CD14-positive monocyte (primary cell): ENCODE data around the gene SERTM1. TPM values are rescaled to one million over a fixed set of nuclear protein-coding genes. Genes with fewer than 3 reads are reported as not detected.

Experiments used
- DNase-seq, 3 donors: peaks; one replicate each; pipeline ENCODE4 v3.0.0-alpha.2; 2011 to 2022
- H2AFZ ChIP-seq: 2 replicates; pipeline ENCODE4 v1.6.0; 2012; ENCODE audit warnings: mild to moderate bottlenecking, low read depth, low read length, inconsistent platforms; ENCODE audit not compliant: insufficient read depth, poor library complexity, severe bottlenecking
- H3K27ac ChIP-seq, 2 donors: 1 replicate in 1 of 2; 2 replicates in 1 of 2; pipeline ENCODE4 v1.5.1; 2012 to 2013; ENCODE audit warnings: low read length in 2 of 2, control low read depth in 1 of 2, inconsistent platforms in 1 of 2, low read depth in 1 of 2, mild to moderate bottlenecking in 1 of 2
- H3K27me3 ChIP-seq, 2 donors: one replicate each; pipeline versions ENCODE4 v1.6.0 to v1.6.1; 2011 to 2013; ENCODE audit warnings: low read length in 2 of 2; ENCODE audit not compliant: control insufficient read depth in 2 of 2, insufficient read depth in 2 of 2
- H3K36me3 ChIP-seq, 2 donors: replicated peaks in 1 of 2; 1 replicate in 1 of 2; 2 replicates in 1 of 2; pipeline versions ENCODE4 v1.5.1 to v1.6.1; 2012 to 2013; ENCODE audit warnings: low read length in 2 of 2, control low read depth in 1 of 2, inconsistent platforms in 1 of 2, mild to moderate bottlenecking in 1 of 2; ENCODE audit not compliant: insufficient read depth in 2 of 2, control insufficient read depth in 1 of 2
- H3K4me1 ChIP-seq, 2 donors: 1 replicate in 1 of 2; 2 replicates in 1 of 2; pipeline versions ENCODE4 v1.5.1 to v1.6.1; 2012 to 2013; ENCODE audit warnings: low read length in 2 of 2, control low read depth in 1 of 2, inconsistent platforms in 1 of 2, mild to moderate bottlenecking in 1 of 2, moderate library complexity in 1 of 2; ENCODE audit not compliant: insufficient read depth in 2 of 2, control insufficient read depth in 1 of 2
- H3K4me2 ChIP-seq: replicated peaks from 2 replicates; pipeline ENCODE3; 2012; ENCODE audit warnings: low read length, moderate library complexity, mild to moderate bottlenecking; ENCODE audit not compliant: poor library complexity, severe bottlenecking; ENCODE audit errors: extremely low read depth
- H3K4me3 ChIP-seq, 3 experiments: fragments of 200-600 bp in 1 of 3; sonication (generic) in 1 of 3; replicated peaks in 1 of 3; 1 replicate in 2 of 3; 2 replicates in 1 of 3; pipeline ENCODE4 v1.5.1; 2011 to 2013; ENCODE audit warnings: low read length in 3 of 3, mild to moderate bottlenecking in 3 of 3, control low read depth in 2 of 3, low read depth in 2 of 3, inconsistent platforms in 1 of 3, moderate library complexity in 1 of 3
- H3K79me2 ChIP-seq: 2 replicates; pipeline ENCODE4 v1.6.0; 2012; ENCODE audit warnings: mild to moderate bottlenecking, control low read depth, inconsistent platforms, low read length, moderate library complexity; ENCODE audit not compliant: insufficient read depth
- H3K9ac ChIP-seq: 2 replicates; pipeline ENCODE4 v1.6.0; 2017; ENCODE audit warnings: low read length, mild to moderate bottlenecking; ENCODE audit not compliant: insufficient read depth, poor library complexity, severe bottlenecking
- H3K9me3 ChIP-seq, 2 donors: replicated peaks in 1 of 2; 1 replicate in 1 of 2; 2 replicates in 1 of 2; pipeline versions ENCODE4 v1.5.1 to v1.6.1; 2012 to 2013; ENCODE audit warnings: low read length in 2 of 2, control low read depth in 1 of 2; ENCODE audit not compliant: control insufficient read depth in 1 of 2, insufficient read depth in 1 of 2
- H4K20me1 ChIP-seq: 2 replicates; pipeline ENCODE4 v1.6.0; 2012; ENCODE audit warnings: mild to moderate bottlenecking, low read length, control low read depth, moderate library complexity; ENCODE audit not compliant: insufficient read depth
- H3K27ac Mint-ChIP-seq, 7 donors: one replicate each; pipeline ENCODE4 v1.8.0; 2020; ENCODE audit warnings: mild to moderate bottlenecking in 7 of 7, mixed read lengths in 7 of 7, moderate library complexity in 6 of 7, inconsistent platforms in 2 of 7
- H3K27me3 Mint-ChIP-seq, 3 donors: one replicate each; pipeline ENCODE4 v1.8.0; 2021 to 2022; ENCODE audit warnings: low read depth in 3 of 3, mild to moderate bottlenecking in 3 of 3, mixed read lengths in 3 of 3, moderate library complexity in 3 of 3, inconsistent platforms in 1 of 3
- H3K36me3 Mint-ChIP-seq, 2 donors: one replicate each; pipeline ENCODE4 v1.8.0; 2020; ENCODE audit warnings: mixed read lengths in 2 of 2, inconsistent platforms in 1 of 2, mild to moderate bottlenecking in 1 of 2
- H3K4me1 Mint-ChIP-seq: one replicate; pipeline ENCODE4 v1.8.0; 2020; ENCODE audit warnings: mild to moderate bottlenecking, mixed read lengths
- H3K4me3 Mint-ChIP-seq, 2 donors: one replicate each; pipeline ENCODE4 v1.8.0; 2020; ENCODE audit warnings: mild to moderate bottlenecking in 2 of 2, mixed read lengths in 2 of 2, moderate library complexity in 1 of 2
- H3K9me3 Mint-ChIP-seq, 7 donors: one replicate each; pipeline ENCODE4 v1.8.0; 2020 to 2022; ENCODE audit warnings: mixed read lengths in 7 of 7, mild to moderate bottlenecking in 6 of 7, moderate library complexity in 6 of 7, inconsistent platforms in 2 of 7
- CTCF ChIP-seq: fragments of 200-600 bp; IDR thresholded peaks from one replicate; pipeline ENCODE4 v1.8.0; 2022; ENCODE audit warnings: antibody characterized with exemption, mild to moderate bottlenecking
- WGBS: methylation state at CpG from one replicate; pipeline ENCODE4 v1.1.5; 2013; ENCODE audit warnings: missing lambda C conversion rate; ENCODE audit not compliant: insufficient coverage; 5-methylcytosine and 5-hydroxymethylcytosine counted together
- intact Hi-C, 2 donors: fragments of 100-400 bp; cut with micrococcal nuclease; formaldehyde crosslinking; loops; one replicate each; pipeline versions ENCODE4 v1.15.0 to v1.15.1; 2023
- polyA plus RNA-seq, 3 donors: library from polyadenylated mRNA; depleted of rRNA in 1 of 3; unstranded in 2 of 3; stranded (reverse) in 1 of 3; fragments of 300-500 nt in 2 of 3; fragments of >200 nt in 1 of 3; fragmentation: Illumina TruSeq in 2 of 3; gene quantifications; 1 replicate in 2 of 3; 2 replicates in 1 of 3; pipeline ENCODE4 v1.2.3, GENCODE V29; 2012 to 2021

The SERTM1 gene
- polyA plus RNA-seq, 3 donors: not detected

- no peak for DNase-seq
- H4K20me1 ChIP-seq: no peaks in the 10 kb centered on the region
- H3K27me3 Mint-ChIP-seq: peaks cover 5 to 7% (median 6%) of the 10 kb centered on the region in 3 donors
- H3K4me1 ChIP-seq: no peaks in the 10 kb centered on the region
- 100% methylated on average over 1 of the region's 9 CpGs for WGBS
- H2AFZ ChIP-seq: no peak overlapping the region
- no peaks in the 10 kb centered on the region for H3K4me1 Mint-ChIP-seq
- H3K27ac ChIP-seq: no peak overlapping the region
- no peaks in the 10 kb centered on the region for H3K36me3 ChIP-seq
- H3K27me3 ChIP-seq: no peaks in the 10 kb centered on the region
- intact Hi-C loops: no loop called here
- no peak for TF ChIP-seq CTCF
- H3K9me3 Mint-ChIP-seq: no peaks in the 10 kb centered on the region
- H3K9ac ChIP-seq: no peak overlapping the region
- no peak overlapping the region for H3K4me3 ChIP-seq
- H3K9me3 ChIP-seq: no peaks in the 10 kb centered on the region
- H3K4me2 ChIP-seq: no peak overlapping the region
- H3K36me3 Mint-ChIP-seq: no peaks in the 10 kb centered on the region
- H3K79me2 ChIP-seq: no peaks in the 10 kb centered on the region
- H3K4me3 Mint-ChIP-seq: no peak overlapping the region
- no peak overlapping the region for H3K27ac Mint-ChIP-seq
Measured at GRCh38 chr13:36696410-36697010, 22.7 kb downstream of the SERTM1 start.

GRCh38 chr13:36700170-36700569 lies 26.4 kb downstream of the SERTM1 start:
- H3K27ac ChIP-seq: no peak overlapping the region
- Mint-ChIP-seq H3K9me3 (no peaks in the 10 kb centered on the region), H3K36me3 (no peaks in the 10 kb centered on the region), H3K4me3 (no peak overlapping the region), H3K4me1 (no peaks in the 10 kb centered on the region), H3K27ac (no peak overlapping the region), H3K27me3 (peaks cover 3 to 6% (median 4%) of the 10 kb centered on the region in 3 donors)
- H3K27me3 ChIP-seq: no peaks in the 10 kb centered on the region
- H3K4me2 ChIP-seq: no peak overlapping the region
- intact Hi-C loops: no loop called here
- no peaks in the 10 kb centered on the region for H3K9me3 ChIP-seq
- H3K4me3 ChIP-seq: no peak overlapping the region
- H2AFZ ChIP-seq: no peak overlapping the region
- no peak overlapping the region for H3K9ac ChIP-seq
- H3K4me1 ChIP-seq: no peaks in the 10 kb centered on the region
- H4K20me1 ChIP-seq: no peaks in the 10 kb centered on the region
- DNase-seq: no peak
- TF ChIP-seq CTCF: no peak
- H3K79me2 ChIP-seq: no peaks in the 10 kb centered on the region
- 94% methylated on average over 2 of the region's 5 CpGs for WGBS
- no peaks in the 10 kb centered on the region for H3K36me3 ChIP-seq
